Left ventricle myocardium inferior (tissue), 1 donor: ENCODE data around the gene UBXN6. TPM values are rescaled to one million over a fixed set of nuclear protein-coding genes. Genes with fewer than 3 reads are reported as not detected.
A peak's percentile ranks its signal among the peaks of the same experiment; 100 is the strongest.

Experiments
- DNase-seq: peaks from one replicate; pipeline ENCODE4 v3.0.0-alpha.2; 2020
- H3K27ac ChIP-seq: fragments of 200-600 bp; replicated peaks from 2 replicates; pipeline ENCODE4 v1.8.0; 2021
- H3K27me3 ChIP-seq: fragments of 200-600 bp; 2 replicates; pipeline ENCODE4 v1.8.0; 2021; ENCODE audit warnings: low read depth
- H3K36me3 ChIP-seq: fragments of 200-600 bp; 2 replicates; pipeline ENCODE4 v1.8.0; 2021
- H3K4me1 ChIP-seq: fragments of 200-600 bp; 2 replicates; pipeline ENCODE4 v1.8.0; 2021
- H3K4me3 ChIP-seq: fragments of 200-600 bp; 2 replicates; pipeline ENCODE4 v1.8.0; 2021; ENCODE audit warnings: mild to moderate bottlenecking, moderate library complexity
- H3K9me3 ChIP-seq: fragments of 200-600 bp; replicated peaks from 2 replicates; pipeline ENCODE4 v1.8.0; 2021
- CTCF ChIP-seq: fragments of 200-600 bp; IDR thresholded peaks from 2 replicates; pipeline ENCODE4 v1.8.0; 2021; ENCODE audit warnings: antibody characterized with exemption, mild to moderate bottlenecking, borderline replicate concordance
- intact Hi-C: fragments of 100-400 bp; cut with micrococcal nuclease; formaldehyde crosslinking; loops from one replicate; pipeline ENCODE4 v1.11.0; 2022
- total RNA-seq: library from RNA; stranded (reverse); fragmentation: NEBNext Ultra II Directional; extraction: Animal tissue kit (Norgen Biotek cat#: 25700); gene quantifications from one replicate; pipeline ENCODE4 v1.2.1, GENCODE V29; 2021
- donor health status: DM: no; HTN: yes; CAD: no; lungs with severe emphysema.

UBXN6 gene
- total RNA-seq, 1 donor from 2014 or later: 113 TPM

- Histone ChIP-seq H3K9me3 (no peaks in the 10 kb centered on the region), H3K4me3 (no peak overlapping the region), H3K4me1 (peaks cover 8% of the 10 kb centered on the region), H3K27ac (no peak overlapping the region), H3K27me3 (no peaks in the 10 kb centered on the region), H3K36me3 (no peaks in the 10 kb centered on the region)
- no peak for TF ChIP-seq CTCF
- no peak for DNase-seq
- intact Hi-C loops: no loop called here
These were observed 42.2 kb downstream of the UBXN6 start for GRCh38 chr19:4415352-4415751.

GRCh38 chr19:4414800-4415321 lies 42.7 kb downstream of the UBXN6 start:
- Histone ChIP-seq H3K9me3 (no peaks in the 10 kb centered on the region), H3K27ac (peak overlapping the region; percentile 12), H3K36me3 (no peaks in the 10 kb centered on the region), H3K4me1 (peaks cover 8% of the 10 kb centered on the region), H3K4me3 (no peak overlapping the region), H3K27me3 (no peaks in the 10 kb centered on the region)
- TF ChIP-seq CTCF: no peak
- intact Hi-C loops: no loop called here
- no peak for DNase-seq

GRCh38 chr19:4414144-4414799 lies 43.3 kb downstream of the UBXN6 start:
- no peak for DNase-seq
- no peaks in the 10 kb centered on the region for H3K9me3 ChIP-seq
- H3K27me3 ChIP-seq: no peaks in the 10 kb centered on the region
- intact Hi-C loops: no loop called here
- peak overlapping the region; percentile 12 for H3K27ac ChIP-seq
- TF ChIP-seq CTCF: no peak
- no peak overlapping the region for H3K4me3 ChIP-seq
- H3K4me1 ChIP-seq: peaks cover 8% of the 10 kb centered on the region
- H3K36me3 ChIP-seq: no peaks in the 10 kb centered on the region

- H3K36me3 ChIP-seq: no peaks in the 10 kb centered on the region
- DNase-seq: no peak
- TF ChIP-seq CTCF: no peak
- no peaks in the 10 kb centered on the region for H3K9me3 ChIP-seq
- peaks cover 8% of the 10 kb centered on the region for H3K4me1 ChIP-seq
- H3K27ac ChIP-seq: no peak overlapping the region
- no peak overlapping the region for H3K4me3 ChIP-seq
- no peaks in the 10 kb centered on the region for H3K27me3 ChIP-seq
- intact Hi-C loops: no loop called here
These were observed 44.0 kb downstream of the UBXN6 start for GRCh38 chr19:4413588-4413987.

GRCh38 chr19:4409123-4409933 lies 48.3 kb downstream of the UBXN6 start:
- Histone ChIP-seq H3K4me3 (no peak overlapping the region), H3K9me3 (no peaks in the 10 kb centered on the region), H3K36me3 (no peaks in the 10 kb centered on the region), H3K27me3 (no peaks in the 10 kb centered on the region), H3K4me1 (no peaks in the 10 kb centered on the region), H3K27ac (no peak overlapping the region)
- intact Hi-C loops: no loop called here
- DNase-seq: no peak
- no peak for TF ChIP-seq CTCF
